OCI-LY1 (cell line): ENCODE data around the gene LRCH1.
"Not testable (repeated sequence)": the region's sequence is repeated elsewhere in the genome, so short reads cannot be mapped to it uniquely, and the experiment has no call there.

Experiments used
- H2AFZ ChIP-seq: fragments of 200-600 bp; sonication (generic), shearing (Covaris generic); 2 replicates; pipeline ENCODE4 v1.6.0; 2014; ENCODE audit warnings: antibody characterized with exemption, mild to moderate bottlenecking, low read length
- H3F3A ChIP-seq: fragments of 200-600 bp; sonication (generic), shearing (Covaris generic); 2 replicates; pipeline ENCODE4 v1.6.0; 2014; ENCODE audit warnings: mild to moderate bottlenecking, antibody characterized with exemption, low read length, moderate library complexity; ENCODE audit not compliant: insufficient read depth
- H3K27ac ChIP-seq: fragments of 200-600 bp; sonication (generic); 2 replicates; pipeline ENCODE4 v1.5.1; 2014; ENCODE audit warnings: low read length, mixed run types, mild to moderate bottlenecking, low read depth; ENCODE audit not compliant: poor library complexity, severe bottlenecking
- H3K27me3 ChIP-seq: fragments of 200-600 bp; sonication (generic); 2 replicates; pipeline ENCODE4 v1.6.0; 2014; ENCODE audit warnings: antibody characterized with exemption, mild to moderate bottlenecking, low read length, moderate library complexity; ENCODE audit not compliant: insufficient read depth
- H3K36me3 ChIP-seq: fragments of 200-600 bp; sonication (generic); 2 replicates; pipeline ENCODE4 v1.6.1; 2014; ENCODE audit warnings: mild to moderate bottlenecking, antibody characterized with exemption, low read length, moderate library complexity, mixed read lengths; ENCODE audit not compliant: insufficient read depth
- H3K4me1 ChIP-seq: fragments of 200-600 bp; sonication (generic); 2 replicates; pipeline ENCODE4 v1.5.1; 2014; ENCODE audit warnings: mild to moderate bottlenecking, low read length, moderate library complexity; ENCODE audit not compliant: insufficient read depth, severe bottlenecking
- H3K4me2 ChIP-seq: fragments of 200-600 bp; sonication (generic), shearing (Covaris generic); 2 replicates; pipeline ENCODE4 v1.6.1; 2014; ENCODE audit warnings: low read length
- H3K4me3 ChIP-seq: fragments of 200-600 bp; sonication (generic); 2 replicates; pipeline ENCODE4 v1.5.1; 2014; ENCODE audit warnings: low read length, low read depth, mild to moderate bottlenecking, mixed read lengths; ENCODE audit not compliant: poor library complexity, severe bottlenecking
- H3K79me2 ChIP-seq: fragments of 200-600 bp; shearing (Covaris generic); 2 replicates; pipeline ENCODE4 v1.6.1; 2016; ENCODE audit warnings: mixed run types, low read length, mixed read lengths; ENCODE audit not compliant: insufficient read depth
- H3K9ac ChIP-seq: fragments of 200-600 bp; sonication (generic), shearing (Covaris generic); 2 replicates; pipeline ENCODE4 v1.6.1; 2014; ENCODE audit warnings: mild to moderate bottlenecking, low read length, mixed read lengths
- H3K9me2 ChIP-seq: fragments of 200-600 bp; sonication (generic), shearing (Covaris generic); 2 replicates; pipeline ENCODE4 v1.6.1; 2014; ENCODE audit warnings: low read depth, mild to moderate bottlenecking, low read length, mixed read lengths
- H3K9me3 ChIP-seq: fragments of 200-600 bp; shearing (Covaris generic); 2 replicates; pipeline ENCODE4 v1.6.1; 2014; ENCODE audit warnings: low read length, mixed read lengths
- H4K20me1 ChIP-seq: fragments of 200-600 bp; sonication (generic), shearing (Covaris generic); 2 replicates; pipeline ENCODE4 v1.6.0; 2016; ENCODE audit warnings: mild to moderate bottlenecking, low read length; ENCODE audit not compliant: insufficient read depth
- EZH2 ChIP-seq: fragments of 200-600 bp; sonication (generic), shearing (Covaris generic); IDR thresholded peaks from 2 replicates; pipeline ENCODE4 v1.8.0; 2017; ENCODE audit warnings: borderline replicate concordance, mixed run types, mild to moderate bottlenecking, antibody characterized with exemption, low read length, moderate library complexity, mixed read lengths
- TF ChIP-seq, protein P1 (sequence below): fragments of 200-600 bp; sonication (generic), shearing (Covaris generic); IDR thresholded peaks from 2 replicates; pipeline ENCODE4 v1.5.1; 2017; ENCODE audit warnings: mild to moderate bottlenecking, antibody characterized with exemption, low read length, moderate library complexity, mixed read lengths

Gene LRCH1

DNA sequence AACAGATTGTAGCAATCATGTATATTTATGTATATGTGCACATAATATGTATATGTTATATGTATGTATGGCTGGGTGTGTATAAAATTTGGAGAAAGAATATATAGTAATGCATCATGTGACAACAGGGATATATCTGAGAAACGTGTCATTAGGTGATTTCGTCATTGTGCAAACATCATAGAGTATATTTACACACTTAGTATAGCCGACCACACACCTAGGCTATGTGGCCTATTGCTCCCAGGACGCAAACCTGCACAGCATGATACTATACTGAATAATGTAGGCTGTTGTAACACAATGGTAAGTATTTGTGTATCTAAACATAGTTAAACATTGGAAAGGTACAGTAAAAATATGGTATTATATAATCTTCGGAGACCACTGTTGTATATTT lies 200.2 kb downstream of the LRCH1 start:
- no peaks in the 10 kb centered on the region for H3K79me2 ChIP-seq
- peaks cover 9% of the 10 kb centered on the region for H3K4me1 ChIP-seq
- H2AFZ ChIP-seq, result no peak overlapping the region
- H3K9me2 ChIP-seq, result no peaks in the 10 kb centered on the region
- H3K4me2 ChIP-seq, result no peak overlapping the region
- H3K27ac ChIP-seq, result no peak overlapping the region
- H4K20me1 ChIP-seq, result no peaks in the 10 kb centered on the region
- no peaks in the 10 kb centered on the region for H3F3A ChIP-seq
- TF ChIP-seq, protein P1, sequence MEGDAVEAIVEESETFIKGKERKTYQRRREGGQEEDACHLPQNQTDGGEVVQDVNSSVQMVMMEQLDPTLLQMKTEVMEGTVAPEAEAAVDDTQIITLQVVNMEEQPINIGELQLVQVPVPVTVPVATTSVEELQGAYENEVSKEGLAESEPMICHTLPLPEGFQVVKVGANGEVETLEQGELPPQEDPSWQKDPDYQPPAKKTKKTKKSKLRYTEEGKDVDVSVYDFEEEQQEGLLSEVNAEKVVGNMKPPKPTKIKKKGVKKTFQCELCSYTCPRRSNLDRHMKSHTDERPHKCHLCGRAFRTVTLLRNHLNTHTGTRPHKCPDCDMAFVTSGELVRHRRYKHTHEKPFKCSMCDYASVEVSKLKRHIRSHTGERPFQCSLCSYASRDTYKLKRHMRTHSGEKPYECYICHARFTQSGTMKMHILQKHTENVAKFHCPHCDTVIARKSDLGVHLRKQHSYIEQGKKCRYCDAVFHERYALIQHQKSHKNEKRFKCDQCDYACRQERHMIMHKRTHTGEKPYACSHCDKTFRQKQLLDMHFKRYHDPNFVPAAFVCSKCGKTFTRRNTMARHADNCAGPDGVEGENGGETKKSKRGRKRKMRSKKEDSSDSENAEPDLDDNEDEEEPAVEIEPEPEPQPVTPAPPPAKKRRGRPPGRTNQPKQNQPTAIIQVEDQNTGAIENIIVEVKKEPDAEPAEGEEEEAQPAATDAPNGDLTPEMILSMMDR, result no peak
- TF ChIP-seq EZH2, result no peak
- H3K9ac ChIP-seq, result no peak overlapping the region
- 0 out of 2 replicates have a peak, but pooled peaks cover 6% of the 10 kb centered on the region for H3K36me3 ChIP-seq
- H3K4me3 ChIP-seq, result no peak overlapping the region
- no peaks in the 10 kb centered on the region for H3K9me3 ChIP-seq
- 0 out of 2 replicates have a peak, but pooled peaks cover 4% of the 10 kb centered on the region for H3K27me3 ChIP-seq

DNA sequence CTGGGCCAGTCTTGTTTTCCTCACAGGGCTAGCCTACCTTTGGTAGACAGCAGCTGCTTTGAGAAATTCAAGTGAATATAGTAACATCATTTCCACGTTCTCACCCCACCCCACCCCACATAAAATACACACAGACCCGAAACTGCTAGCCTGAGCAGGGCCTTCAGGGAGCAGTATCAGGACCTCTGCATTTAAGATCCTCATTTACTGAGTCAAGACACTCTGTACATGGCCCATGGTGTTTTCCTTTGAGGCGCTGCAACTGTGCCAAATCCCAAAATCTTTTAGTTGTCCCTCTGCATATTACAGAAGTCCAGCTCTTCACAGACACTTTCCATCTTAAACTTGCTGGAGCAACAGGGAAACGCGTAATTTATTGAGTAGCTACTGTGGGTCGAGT lies 200.9 kb downstream of the LRCH1 start:
- no peak overlapping the region for H2AFZ ChIP-seq
- H3K9ac ChIP-seq, result no peak overlapping the region
- no peak for TF ChIP-seq EZH2
- TF ChIP-seq, protein P1, result no peak
- no peaks in the 10 kb centered on the region for H3K9me2 ChIP-seq
- H3K4me3 ChIP-seq, result no peak overlapping the region
- no peaks in the 10 kb centered on the region for H3K79me2 ChIP-seq
- no peak overlapping the region for H3K4me2 ChIP-seq
- no peak overlapping the region for H3K27ac ChIP-seq
- no peaks in the 10 kb centered on the region for H4K20me1 ChIP-seq
- H3F3A ChIP-seq, result no peaks in the 10 kb centered on the region
- peaks cover 9% of the 10 kb centered on the region for H3K4me1 ChIP-seq
- H3K36me3 ChIP-seq, result 0 out of 2 replicates have a peak, but pooled peaks cover 1% of the 10 kb centered on the region
- no peaks in the 10 kb centered on the region for H3K9me3 ChIP-seq
- H3K27me3 ChIP-seq, result 0 out of 2 replicates have a peak, but pooled peaks cover 4% of the 10 kb centered on the region

DNA sequence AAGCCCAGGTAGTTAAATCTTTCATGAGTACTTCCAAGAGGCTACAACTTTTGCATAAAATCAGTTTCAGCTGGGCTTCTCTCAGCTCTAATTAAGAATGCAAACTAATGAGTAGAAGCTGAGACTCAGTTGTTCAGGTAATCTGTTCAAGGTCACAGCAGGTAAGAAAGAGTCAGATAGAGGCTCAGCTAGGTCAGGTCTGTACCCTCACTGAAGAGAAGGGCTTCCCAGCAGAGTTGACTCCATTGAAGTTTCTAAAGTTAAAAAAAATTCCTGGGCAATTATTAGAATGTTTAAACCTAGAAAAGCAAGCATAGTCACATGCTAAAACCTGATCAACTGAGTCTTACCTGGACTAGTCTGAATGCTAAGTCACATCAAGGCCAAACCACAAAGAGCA lies 201.8 kb downstream of the LRCH1 start:
- no peaks in the 10 kb centered on the region for H3K36me3 ChIP-seq
- H3K4me2 ChIP-seq, result no peak overlapping the region
- peaks cover 9% of the 10 kb centered on the region for H3K4me1 ChIP-seq
- no peaks in the 10 kb centered on the region for H3K9me3 ChIP-seq
- no peak overlapping the region for H3K27ac ChIP-seq
- no peak overlapping the region for H2AFZ ChIP-seq
- no peaks in the 10 kb centered on the region for H3F3A ChIP-seq
- no peaks in the 10 kb centered on the region for H3K9me2 ChIP-seq
- H3K27me3 ChIP-seq, result 0 out of 2 replicates have a peak, but pooled peaks cover 4% of the 10 kb centered on the region
- no peak overlapping the region for H3K4me3 ChIP-seq
- H3K9ac ChIP-seq, result no peak overlapping the region
- H3K79me2 ChIP-seq, result no peaks in the 10 kb centered on the region
- no peaks in the 10 kb centered on the region for H4K20me1 ChIP-seq
- TF ChIP-seq, protein P1, result no peak
- no peak for TF ChIP-seq EZH2

DNA sequence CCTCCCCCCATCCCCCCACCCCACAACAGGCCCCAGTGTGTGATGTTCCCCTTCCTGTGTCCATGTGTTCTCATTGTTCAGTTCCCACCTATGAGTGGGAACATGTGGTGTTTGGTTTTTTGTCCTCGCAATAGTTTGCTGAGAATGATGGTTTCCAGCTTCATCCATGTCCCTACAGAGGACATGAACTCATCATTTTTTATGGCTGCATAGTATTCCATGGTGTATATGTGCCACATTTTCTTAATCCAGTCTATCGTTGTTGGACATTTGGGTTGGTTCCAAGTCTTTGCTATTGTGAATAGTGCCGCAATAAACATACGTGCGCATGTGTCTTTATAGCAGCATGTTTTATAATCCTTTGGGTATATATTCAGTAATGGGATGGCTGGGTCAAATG lies 202.5 kb downstream of the LRCH1 start:
- H2AFZ ChIP-seq, H3K9me2 ChIP-seq, H3K4me3 ChIP-seq, H3K4me2 ChIP-seq, H3K27me3 ChIP-seq, H3K79me2 ChIP-seq, H3K4me1 ChIP-seq, H4K20me1 ChIP-seq, H3K27ac ChIP-seq, H3K9me3 ChIP-seq, H3K9ac ChIP-seq, H3K36me3 ChIP-seq, H3F3A ChIP-seq: not testable (repeated sequence)
